Frontal cortex (tissue), 4 donors: Measurements from ENCODE around the gene EFNA5. TPM values are rescaled to one million over a fixed set of nuclear protein-coding genes. Genes with fewer than 3 reads are reported as not detected.
A peak's percentile ranks its signal among the peaks of the same experiment; 100 is the strongest.

Experiments used
- DNase-seq, 2 donors: peaks; one replicate each; pipeline ENCODE4 v3.0.0; 2012; ENCODE audit warnings: low spot score in 2 of 2
- FAIRE-seq: peaks from 2 replicates; lab custom pipeline; 2012; peaks lifted over from hg19 to GRCh38; lab: Jason Lieb, UNC
- total RNA-seq: library from RNA; depleted of rRNA; stranded (reverse); fragments of >200 nt; gene quantifications from one replicate; pipeline ENCODE4 v1.2.3, GENCODE V29; 2014
- donor health status: control.
- donor health status: control.
- donor health status: control.

Gene EFNA5
- total RNA-seq, 1 donor from 2014 or later = 13.5 TPM

DNA sequence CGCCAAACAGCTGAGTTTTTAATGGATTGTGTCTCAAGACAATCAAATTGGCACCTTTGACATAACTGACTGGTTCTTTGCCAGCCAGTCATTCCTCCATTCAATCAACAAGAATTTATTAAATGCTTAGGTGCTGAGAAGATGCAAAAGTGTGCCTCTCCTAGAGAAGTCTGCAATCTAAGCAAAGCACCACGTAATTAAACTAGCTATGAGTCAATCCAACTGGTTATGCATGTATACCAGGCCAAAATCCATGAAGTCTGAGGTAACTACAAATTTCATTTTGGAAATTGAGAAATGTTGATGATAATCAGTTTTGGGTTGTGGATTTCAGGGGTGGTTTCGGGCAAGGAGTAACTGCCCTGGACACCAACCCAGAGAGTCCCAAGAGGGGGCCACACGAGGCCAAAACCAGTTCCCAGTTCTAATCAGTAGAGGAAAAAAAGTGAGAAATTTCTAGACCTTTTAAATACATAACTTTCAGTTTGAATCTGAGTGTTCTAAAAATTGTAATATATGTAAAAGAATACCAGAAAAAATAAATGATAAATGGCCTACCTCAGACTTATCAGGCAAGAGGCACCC, 92.6 kb downstream of the EFNA5 start:
- FAIRE-seq (no peak), DNase-seq (no peak)

DNA sequence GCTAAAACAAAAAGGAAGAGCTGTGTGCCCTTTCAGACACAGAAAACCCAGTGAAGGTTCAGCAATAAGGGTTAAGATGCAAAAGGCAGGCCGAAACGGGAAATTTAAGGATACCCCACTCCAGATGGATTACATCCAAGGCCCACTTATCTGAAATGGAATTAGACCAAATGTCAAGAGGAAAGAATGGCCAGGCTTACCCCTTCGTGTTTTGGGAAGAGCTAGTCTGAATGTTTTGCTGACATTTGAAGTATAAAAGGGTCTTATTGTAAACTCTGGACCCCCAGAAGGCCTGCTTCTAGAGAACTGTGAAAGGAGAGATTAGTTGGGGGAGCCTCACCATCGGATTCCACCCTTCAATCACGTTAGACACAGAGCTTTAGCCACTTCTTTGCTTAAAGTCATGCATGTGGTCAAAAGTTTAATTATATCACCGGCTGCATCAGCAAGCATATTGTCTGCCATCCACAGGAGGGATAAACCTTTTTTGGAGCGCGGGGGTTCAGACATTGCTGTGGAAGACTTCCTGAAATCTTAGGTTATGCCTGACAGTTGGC, 93.3 kb downstream of the EFNA5 start:
- FAIRE-seq (no peak), DNase-seq (no peak)

DNA sequence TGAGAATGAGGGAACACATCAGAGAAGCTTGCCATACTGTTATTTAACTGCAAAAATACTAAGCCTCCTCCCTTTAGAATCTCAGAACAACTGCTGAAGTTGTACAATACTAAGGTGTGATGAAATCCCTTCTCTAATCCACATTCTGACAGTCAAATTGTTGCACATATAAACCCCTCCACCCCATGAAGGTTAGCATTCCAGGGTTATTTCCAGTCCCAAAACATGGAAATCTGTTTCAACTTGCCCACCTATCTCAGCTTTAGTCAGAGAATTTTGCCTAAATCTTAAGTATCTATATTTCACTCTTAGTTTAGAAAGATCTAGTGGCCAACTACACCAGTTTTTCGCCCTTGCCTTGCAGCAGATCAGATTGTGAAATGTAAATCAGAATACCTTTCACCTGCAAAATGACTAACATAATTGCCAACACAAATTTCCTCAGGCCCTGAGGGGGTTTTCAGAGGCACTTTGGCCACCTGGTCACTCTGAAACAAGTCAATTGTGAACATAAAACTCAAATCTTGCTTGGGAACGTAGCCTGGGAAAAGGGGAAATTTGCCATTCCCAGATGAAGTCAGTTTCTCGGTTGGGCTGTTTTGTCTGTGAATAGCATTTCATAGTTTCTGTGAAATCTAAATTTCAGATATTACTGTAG, 93.9 kb downstream of the EFNA5 start:
- DNase-seq (no peak), FAIRE-seq (no peak)

DNA sequence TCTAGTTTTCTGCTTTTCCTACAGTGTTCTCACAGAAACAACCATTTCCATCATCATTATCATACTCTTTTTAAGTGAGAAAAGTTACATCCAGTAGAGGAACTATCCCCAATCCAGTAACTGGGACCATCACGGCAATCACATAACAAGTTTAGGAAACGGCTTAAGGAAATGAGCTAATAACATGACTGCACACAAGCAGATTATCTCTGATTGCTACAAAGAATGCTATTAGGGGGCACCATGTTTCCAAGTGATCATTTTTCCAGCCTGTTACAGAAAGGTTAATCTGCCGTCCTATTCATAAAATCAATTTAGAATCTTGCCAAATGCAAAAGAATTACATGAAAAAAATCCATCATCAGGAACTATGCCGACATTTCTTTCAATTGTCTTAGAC, 94.6 kb downstream of the EFNA5 start:
- no peak for DNase-seq

DNA sequence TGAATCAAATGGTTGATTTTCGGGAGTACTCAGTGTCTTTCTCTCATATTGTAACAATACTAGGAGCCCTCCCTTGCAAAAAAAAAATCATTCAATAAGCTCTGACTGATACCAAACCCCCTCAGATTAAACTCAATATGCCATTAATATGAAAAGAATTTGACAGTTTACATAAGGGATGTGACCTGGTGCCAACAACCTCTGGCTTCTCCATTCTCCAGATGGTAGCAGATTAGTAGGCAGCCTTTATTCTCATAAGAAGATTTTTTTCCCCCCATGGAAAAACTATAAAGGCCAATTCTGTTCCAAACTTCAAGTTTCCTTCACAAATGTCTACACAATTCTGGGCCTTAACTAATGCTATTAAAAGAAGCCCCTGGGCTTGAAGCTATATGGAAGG, 96.5 kb downstream of the EFNA5 start:
- FAIRE-seq (no peak), DNase-seq (no peak)

More for the DNA sequence above, 94.6 kb downstream of the EFNA5 start:
- no peak for FAIRE-seq

DNA sequence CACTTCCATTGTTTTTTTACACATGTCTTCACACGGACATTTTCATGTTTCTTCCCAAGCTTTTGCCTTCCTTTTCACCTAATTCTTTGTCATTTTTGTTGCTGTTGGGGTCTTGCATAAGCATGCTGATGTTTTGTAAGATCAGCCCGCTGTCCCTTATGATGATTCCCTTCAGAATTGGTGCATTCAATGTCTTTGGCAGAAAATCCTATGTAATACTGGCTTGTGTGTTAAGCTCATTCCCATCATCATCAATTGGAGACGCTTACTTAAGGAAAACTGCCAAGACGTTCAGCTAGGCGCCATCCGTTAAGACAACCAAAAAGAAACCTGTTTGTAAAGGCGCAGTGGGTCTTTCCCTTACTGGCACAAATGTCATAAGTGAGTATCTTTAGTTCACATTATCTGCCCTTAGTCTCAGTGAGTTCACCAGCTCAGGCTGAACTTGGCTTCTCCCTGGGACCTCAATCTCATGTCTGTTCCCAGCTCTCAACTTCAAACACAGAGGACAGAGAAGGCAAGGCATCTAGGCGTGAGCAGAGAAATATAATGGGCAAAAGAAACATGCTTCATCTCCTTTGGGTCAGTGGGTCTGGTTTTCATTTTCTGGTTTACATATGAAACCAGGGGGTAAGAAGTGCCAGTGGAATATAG, 97.9 kb downstream of the EFNA5 start:
- DNase-seq (no peak), FAIRE-seq (no peak)

DNA sequence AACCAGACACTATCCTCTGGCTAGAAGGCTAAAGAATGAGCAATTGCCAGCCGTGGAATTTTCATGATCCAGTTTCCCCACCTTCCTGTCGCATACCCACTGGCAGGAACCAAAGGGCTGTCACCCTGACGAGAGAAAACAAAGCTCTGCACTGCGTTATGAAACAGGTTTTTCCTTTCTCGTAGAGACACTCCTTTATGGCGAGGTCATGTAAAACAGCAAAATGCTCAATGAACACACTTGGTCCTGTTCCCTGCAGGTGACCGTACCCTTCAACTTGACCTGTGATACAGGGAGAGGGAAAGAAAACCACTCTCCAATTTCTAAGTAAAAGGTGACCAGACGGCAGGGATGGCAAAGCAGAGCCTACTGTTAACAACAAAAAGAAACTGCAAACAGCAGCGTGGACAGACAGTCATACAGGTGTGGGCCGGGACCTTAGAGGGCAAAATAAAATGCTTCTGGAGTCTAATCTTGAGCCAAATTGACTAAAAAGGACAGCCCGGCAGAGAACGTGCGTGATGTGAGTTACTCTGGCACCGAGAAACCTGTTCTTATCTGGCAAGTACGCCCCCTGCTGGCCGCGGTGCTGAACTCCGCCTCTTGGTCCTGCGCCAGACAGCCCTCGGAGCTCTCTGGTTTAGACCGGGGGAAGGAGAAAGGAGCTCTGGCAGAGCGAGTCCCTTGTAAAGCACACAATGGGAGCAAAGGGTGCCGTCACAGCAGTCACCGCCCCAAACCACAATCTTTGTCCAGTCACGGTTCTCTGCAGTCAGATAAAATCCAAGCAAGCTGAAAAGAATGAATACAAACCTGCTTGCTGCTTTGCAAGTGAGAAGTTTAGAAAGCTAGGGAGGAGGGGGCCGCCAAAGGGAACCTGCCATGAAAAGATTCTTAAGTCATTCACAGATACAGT, 98.9 kb downstream of the EFNA5 start:
- FAIRE-seq = no peak
- DNase-seq = peak; percentile 29 to 55

DNA sequence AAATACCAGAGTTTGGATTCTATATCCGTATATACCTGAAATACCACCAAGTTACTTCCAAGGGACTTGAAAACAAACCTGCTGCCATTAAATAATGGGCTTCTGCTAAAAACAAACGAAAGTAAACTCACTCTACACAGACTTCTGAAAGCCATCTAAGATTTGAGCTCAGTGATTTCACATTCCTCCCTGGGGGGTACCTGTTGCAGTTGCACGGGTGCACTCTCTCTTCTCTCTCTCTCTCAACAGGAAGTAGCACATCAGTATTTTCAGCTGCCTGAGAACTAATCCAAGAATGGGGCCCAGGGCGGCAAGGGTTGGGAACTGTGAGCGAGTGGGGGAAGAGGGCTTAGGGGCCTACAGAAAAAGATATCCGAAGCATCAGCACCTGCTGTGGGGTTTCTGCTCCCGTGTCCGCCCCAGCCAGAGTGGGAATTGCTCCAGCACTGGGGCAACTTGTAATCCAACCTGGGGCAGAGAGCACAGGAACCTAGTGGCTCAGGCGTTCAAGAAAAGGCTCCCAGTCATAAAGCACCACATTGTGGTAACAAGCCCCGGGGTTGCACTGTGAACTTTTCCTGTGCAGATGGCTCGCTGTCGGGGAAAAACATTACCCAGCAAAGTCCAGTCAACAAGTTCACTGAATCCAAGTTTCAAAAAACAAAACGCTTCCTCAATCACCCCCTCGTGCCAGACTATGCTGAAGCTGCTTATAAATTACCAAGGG, 99.8 kb downstream of the EFNA5 start:
- DNase-seq = no peak
- FAIRE-seq = no peak

DNA sequence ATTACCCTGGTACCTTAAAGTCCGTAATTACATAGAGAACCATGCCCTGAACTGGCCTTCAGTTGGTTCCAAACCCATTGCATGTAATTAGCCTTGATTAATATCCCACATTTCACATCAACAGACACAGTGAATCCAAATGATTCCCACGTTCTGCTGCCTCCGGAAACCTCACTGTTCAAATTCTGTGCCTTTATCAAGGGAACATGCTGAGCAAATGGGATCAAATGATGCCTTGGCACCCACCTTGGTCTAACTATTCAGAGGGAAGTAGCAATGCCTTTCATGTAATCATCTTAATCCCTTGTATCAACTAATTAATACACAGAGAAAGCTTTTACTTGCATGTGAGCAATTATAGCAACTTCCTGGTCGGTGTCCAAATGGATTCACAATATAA, 100.6 kb downstream of the EFNA5 start:
- no peak for DNase-seq
- no peak for FAIRE-seq

DNA sequence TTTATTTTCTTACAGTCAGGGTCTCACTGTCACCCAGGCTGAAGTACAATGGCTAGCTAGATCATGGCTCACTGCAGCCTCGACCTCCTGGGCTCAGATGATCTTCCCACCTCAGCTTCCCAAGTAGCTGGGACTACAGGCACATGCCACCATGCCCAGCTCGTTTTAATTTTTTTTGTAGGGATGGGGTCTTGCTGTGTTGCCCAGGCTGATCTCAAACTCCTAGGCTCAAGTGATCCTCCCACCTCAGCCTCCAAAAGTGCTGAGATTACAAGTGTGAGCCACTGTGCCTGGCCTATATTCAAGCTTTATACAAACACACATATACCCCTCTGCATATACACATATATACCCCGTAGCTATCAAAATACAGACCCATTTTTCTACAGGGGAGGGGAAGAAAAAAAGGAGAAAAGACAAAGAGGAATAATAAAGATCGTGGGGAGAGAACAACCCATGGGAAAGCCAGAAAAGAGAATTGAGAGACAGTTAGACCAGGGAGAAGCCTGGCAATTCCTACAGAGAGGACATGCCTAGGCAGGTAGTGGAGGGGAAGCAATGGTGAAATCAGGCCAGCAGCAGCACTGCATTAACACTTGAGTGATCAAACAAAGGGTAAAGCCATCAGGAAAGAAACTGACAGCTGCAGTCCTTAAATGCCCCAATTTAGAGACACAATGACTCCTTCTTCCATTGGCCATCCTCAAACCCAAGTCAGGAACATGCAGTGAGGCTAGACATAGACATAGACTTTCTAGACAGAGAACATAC, 102.7 kb downstream of the EFNA5 start:
- FAIRE-seq = no peak

DNA sequence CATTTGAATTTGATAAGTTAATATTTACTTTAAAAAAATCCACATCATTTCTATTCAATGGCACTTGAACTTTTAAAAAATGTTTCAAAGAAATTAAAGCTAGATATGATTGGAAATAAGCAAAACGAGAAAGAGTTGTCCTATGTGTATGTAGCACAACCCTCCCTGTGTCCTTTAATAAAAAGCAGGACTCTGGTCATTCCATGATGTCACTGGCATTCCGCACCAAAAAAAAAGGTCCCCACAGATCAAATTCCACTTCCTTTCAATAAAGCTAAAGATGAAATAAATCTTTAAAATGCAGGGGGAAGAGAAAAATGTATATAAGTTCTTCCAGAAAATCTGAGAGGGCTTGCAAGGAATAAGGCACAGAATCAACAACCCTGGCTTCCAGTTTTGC, 103.8 kb downstream of the EFNA5 start:
- no peak for DNase-seq
- FAIRE-seq = no peak

More for the DNA sequence above, 102.7 kb downstream of the EFNA5 start:
- DNase-seq = no peak

DNA sequence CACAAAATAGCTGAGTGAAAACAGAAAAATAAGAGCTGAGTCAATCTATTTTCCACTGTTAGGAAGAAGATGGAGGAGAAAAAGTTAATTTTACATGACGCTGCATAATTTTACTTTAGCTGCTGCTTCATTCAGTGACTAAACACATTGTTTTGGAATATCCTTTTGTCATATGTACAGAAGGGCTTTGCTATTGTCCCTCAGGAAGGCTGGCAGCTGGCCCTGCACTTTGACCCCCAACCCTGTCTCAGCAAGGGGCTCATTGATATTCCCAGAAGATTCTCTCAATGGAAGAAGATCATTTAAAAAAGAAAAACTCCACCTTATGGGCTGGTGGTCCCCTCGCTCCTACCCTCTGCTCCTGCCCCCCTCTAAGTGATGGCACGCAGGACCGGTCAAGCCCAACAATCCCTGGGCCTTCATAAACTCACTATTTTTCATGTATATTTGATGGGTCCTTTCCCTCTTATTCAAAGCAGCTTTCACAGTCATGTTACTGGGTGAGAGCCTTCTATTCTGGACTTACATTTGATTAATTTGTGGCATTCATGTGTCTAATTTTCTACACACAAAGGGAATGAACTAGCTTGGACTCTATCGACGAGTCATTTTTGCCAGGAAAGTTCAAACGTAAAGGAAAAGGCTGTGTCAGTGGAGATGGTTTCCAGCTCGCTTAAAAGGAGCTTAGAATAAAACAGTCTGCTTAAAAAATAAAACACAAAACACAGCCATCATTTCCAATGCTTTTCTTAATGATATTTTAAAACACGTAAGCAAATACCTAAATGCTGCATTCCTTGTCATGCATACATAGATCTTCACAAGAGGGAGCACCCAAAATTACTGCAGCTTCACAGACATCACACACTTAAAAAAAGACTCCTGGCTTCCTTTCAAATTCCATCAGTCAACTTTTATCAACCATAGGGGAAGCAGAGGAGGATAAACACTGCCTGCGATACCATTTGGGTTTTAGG, 104.7 kb downstream of the EFNA5 start:
- DNase-seq = no peak
- no peak for FAIRE-seq

DNA sequence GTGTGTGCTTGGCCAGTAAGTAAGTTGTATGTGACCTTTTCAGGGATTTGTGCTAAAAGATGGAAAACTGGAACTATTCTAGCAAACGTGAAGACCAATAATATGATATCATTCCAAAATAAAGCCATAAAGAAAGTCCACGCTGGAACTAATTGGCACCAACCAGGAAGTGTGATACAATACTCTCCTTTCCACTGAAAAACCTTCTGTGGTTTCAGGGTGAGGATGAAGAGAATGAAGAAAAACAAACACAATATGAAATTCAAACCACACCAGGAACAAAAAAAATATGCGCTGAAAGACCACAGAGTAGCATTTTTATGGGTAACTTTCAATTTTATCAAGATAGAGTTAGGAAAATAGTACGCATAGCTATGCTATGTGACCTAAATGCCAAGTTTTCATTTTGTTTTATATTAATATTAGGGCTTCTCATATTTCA, 105.8 kb downstream of the EFNA5 start:
- DNase-seq = no peak
- FAIRE-seq = no peak

DNA sequence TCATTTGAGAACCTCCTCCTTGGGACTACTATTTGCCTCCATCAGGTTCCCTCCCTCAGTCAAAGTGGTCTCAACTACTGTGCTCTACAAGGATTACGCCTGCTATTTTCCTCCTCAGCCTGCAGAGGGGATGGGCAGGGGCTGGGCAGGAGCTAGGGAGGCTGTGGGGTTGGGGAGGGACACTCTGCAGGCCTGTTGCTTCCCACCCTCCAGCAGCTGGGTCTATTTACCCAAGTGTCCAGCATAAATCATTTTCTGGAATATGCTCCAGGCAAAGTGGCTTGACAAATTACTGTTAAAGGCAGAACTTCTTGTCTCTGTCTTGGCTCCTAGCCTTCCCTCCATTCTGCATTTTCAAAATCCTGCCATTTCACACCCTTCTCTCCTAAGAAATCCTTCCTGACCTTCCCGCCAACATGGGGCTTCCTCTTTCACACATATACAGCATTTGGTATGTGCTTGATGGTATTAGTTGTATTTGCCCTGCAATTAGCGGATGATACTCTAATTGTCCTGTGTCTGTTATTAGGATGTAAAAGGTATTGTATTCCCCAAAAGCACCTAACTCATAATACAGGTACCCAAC, 106.7 kb downstream of the EFNA5 start:
- FAIRE-seq (no peak), DNase-seq (no peak)

DNA sequence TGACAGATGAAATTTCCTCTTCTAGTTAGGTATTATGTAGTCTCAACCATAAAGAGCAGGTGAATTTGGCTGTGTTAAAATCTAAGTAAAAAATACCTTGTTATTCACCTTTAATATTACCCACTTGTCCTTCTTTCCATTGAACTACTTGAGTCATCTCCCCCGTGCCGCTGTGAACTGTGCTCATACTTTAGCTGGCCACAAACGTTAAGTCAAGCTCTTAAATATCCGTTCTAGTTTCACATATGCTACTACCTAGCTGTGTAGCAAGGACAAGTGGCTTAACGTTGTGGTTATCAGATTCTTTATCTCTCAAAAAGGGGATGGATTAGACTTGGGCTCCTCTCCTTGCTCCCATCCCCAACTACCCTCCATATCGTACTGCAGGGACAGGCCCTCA, 110.4 kb downstream of the EFNA5 start:
- no peak for FAIRE-seq

DNA sequence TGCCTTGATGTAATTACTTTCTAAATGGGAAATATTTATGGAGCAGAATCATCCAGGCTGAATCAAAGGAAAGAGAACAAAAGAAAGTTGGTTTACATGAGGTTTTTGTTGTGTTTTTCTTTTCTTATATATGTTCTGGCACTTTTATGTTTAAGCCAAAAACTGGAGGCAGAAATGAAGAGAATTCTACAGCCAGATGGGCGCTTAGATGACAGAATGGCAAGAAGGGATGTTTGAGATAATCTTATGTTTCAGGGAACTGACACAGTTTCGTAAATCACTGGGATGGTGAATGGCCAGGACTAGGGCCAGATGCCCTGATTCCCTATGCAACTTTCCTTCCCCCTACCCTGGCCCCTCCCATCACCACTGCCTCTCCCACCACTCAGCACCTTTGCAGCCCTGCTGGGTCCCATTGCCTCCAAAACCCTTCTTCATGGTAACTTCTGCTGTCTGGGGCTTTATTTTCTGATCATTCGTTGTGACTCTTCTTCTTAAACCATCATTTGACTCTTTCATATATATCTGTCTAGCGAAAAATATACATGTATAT, 111.8 kb downstream of the EFNA5 start:
- no peak for DNase-seq
- FAIRE-seq = no peak

More for the DNA sequence above, 110.4 kb downstream of the EFNA5 start:
- no peak for DNase-seq
